Measurements from ENCODE around the gene ALPL. TPM values are rescaled to one million over a fixed set of nuclear protein-coding genes. Genes with fewer than 3 reads are reported as not detected.

Gene ALPL
- total RNA-seq, 1 experiment from 2014 or later: 0.73 TPM

GRCh38 chr1:21607549-21608529 lies 98.6 kb downstream of the ALPL start:
- ChIA-PET POLR2A (ENCODE audit: unreplicated experiment) (no interaction called here), CTCF (no interaction called here)
- Histone ChIP-seq H3K4me1 (ENCODE audit: insufficient read depth, low read length) (no peaks in the 10 kb centered on the region), H3K4me3 (ENCODE audit: low read length) (no peak overlapping the region), H3K9me2 (replicated peaks; ENCODE audit: low read length) (no peaks in the 10 kb centered on the region), H3K9me3 (ENCODE audit: low read length) (no peaks in the 10 kb centered on the region), H3K4me2 (ENCODE audit: low read length) (no peak overlapping the region), H4K20me1 (ENCODE audit: low read length) (no peaks in the 10 kb centered on the region), H3F3A (ENCODE audit: low read length, unreplicated experiment) (no peaks in the 10 kb centered on the region), H3K79me2 (ENCODE audit: low read length) (no peaks in the 10 kb centered on the region), H3K36me3 (ENCODE audit: low read depth, low read length) (no peaks in the 10 kb centered on the region), H3K27ac (ENCODE audit: low read length) (no peak overlapping the region), H3K9ac (ENCODE audit: low read length) (no peak overlapping the region), H2AFZ (ENCODE audit: low read length) (no peak overlapping the region), H3K27me3 (ENCODE audit: low read length) (no peaks in the 10 kb centered on the region)
- no TSS peak for BruUV-seq (replicated peaks)
- DNase-seq (peak; percentile 66), ATAC-seq (peak; percentile 77)
- intact Hi-C loops (cut with micrococcal nuclease): no loop called here
- TF ChIP-seq EZH2 (IDR thresholded peaks at IDR 0.05; ENCODE audit: low read length, unreplicated experiment) (no peak), CTCF (conservative IDR thresholded peaks at IDR 0.05; ENCODE audit: low read depth, low read length) (no peak), EZH2phosphoT487 (IDR thresholded peaks at IDR 0.05; ENCODE audit: borderline replicate concordance, low read length) (no peak)

- no TSS peak for BruUV-seq (replicated peaks)
- no peak overlapping the region for H3K9ac ChIP-seq (ENCODE audit: low read length)
Observed at GRCh38 chr1:21608798-21609197, 99.6 kb downstream of the ALPL start.

More at GRCh38 chr1:21608798-21609197, 99.6 kb downstream of the ALPL start:
- no peak overlapping the region for H2AFZ ChIP-seq (ENCODE audit: low read length)
- no peak overlapping the region for H3K4me3 ChIP-seq (ENCODE audit: low read length)
- H3K27me3 ChIP-seq (ENCODE audit: low read length): no peaks in the 10 kb centered on the region
- POLR2A ChIA-PET (ENCODE audit: unreplicated experiment): no interaction called here
- H3K36me3 ChIP-seq (ENCODE audit: low read depth, low read length): no peaks in the 10 kb centered on the region
- intact Hi-C loops (cut with micrococcal nuclease): no loop called here
- ATAC-seq: no peak
- H3K9me2 ChIP-seq (replicated peaks; ENCODE audit: low read length): no peaks in the 10 kb centered on the region
- H3K9me3 ChIP-seq (ENCODE audit: low read length): no peaks in the 10 kb centered on the region
- no peaks in the 10 kb centered on the region for H3K4me1 ChIP-seq (ENCODE audit: insufficient read depth, low read length)
- TF ChIP-seq EZH2 (IDR thresholded peaks at IDR 0.05; ENCODE audit: low read length, unreplicated experiment) (no peak), CTCF (conservative IDR thresholded peaks at IDR 0.05; ENCODE audit: low read depth, low read length) (no peak)
- no peak overlapping the region for H3K27ac ChIP-seq (ENCODE audit: low read length)
- no peaks in the 10 kb centered on the region for H3F3A ChIP-seq (ENCODE audit: low read length, unreplicated experiment)
- H4K20me1 ChIP-seq (ENCODE audit: low read length): no peaks in the 10 kb centered on the region
- no peak overlapping the region for H3K4me2 ChIP-seq (ENCODE audit: low read length)
- no peak for DNase-seq
- no peaks in the 10 kb centered on the region for H3K79me2 ChIP-seq (ENCODE audit: low read length)
- CTCF ChIA-PET: no interaction called here

Measured in PC-3 (cell line).